Measurements from ENCODE around the gene EIF1AY. TPM values are rescaled to one million over a fixed set of nuclear protein-coding genes. Genes with fewer than 3 reads are reported as not detected.
"Not testable (repeated sequence)": the region's sequence is repeated elsewhere in the genome, so short reads cannot be mapped to it uniquely, and the experiment has no call there.

Gene EIF1AY
- total RNA-seq: 10 to 100 TPM in 1 of 2 donors, not detected in 1; 51.2 TPM

GRCh38 chrY:20575531-20576121 lies at the start of gene EIF1AY:
Gene EIF1AY, plus strand, starts transcription at chrY:20575776. Its CDS starts 96 bp downstream, at chrY:20575872.
- Mint-ChIP-seq H3K27ac (peak within 1 kb of the TSS; percentile 99), H3K4me3 (peak within 1 kb of the TSS in 1 of 2 donors; percentile 98), H3K9me3 (no peaks in the 10 kb centered on the region), H3K27me3 (ENCODE audit: low read depth) (no peaks in the 10 kb centered on the region), H3K36me3 (ENCODE audit: insufficient read depth in 2 of 2) (no peaks in the 10 kb centered on the region), H3K4me1 (ENCODE audit: low read depth) (no peaks in the 10 kb centered on the region)
- DNase-seq (peak in 1 of 2 donors; percentile 84), ATAC-seq (replicated peaks in 1 of 2) (peak in 1 of 2 donors; percentile 95)

- no peaks in the 10 kb centered on the region for H3K4me1 Mint-ChIP-seq (ENCODE audit: low read depth)
- H3K4me3 Mint-ChIP-seq: no peak overlapping the region
- H3K27ac Mint-ChIP-seq: no peak overlapping the region
- H3K27me3 Mint-ChIP-seq (ENCODE audit: low read depth): no peaks in the 10 kb centered on the region
- H3K36me3 Mint-ChIP-seq (ENCODE audit: insufficient read depth in 2 of 2): peaks cover 0 to 5% of the 10 kb centered on the region in 2 donors
- peaks cover 0 to 6% of the 10 kb centered on the region in 2 donors for H3K9me3 Mint-ChIP-seq
- DNase-seq (no peak), ATAC-seq (replicated peaks in 1 of 2) (no peak)
Observed at GRCh38 chrY:20528435-20528834, 47.1 kb upstream of the EIF1AY start.

GRCh38 chrY:20538186-20538585 lies 37.4 kb upstream of the EIF1AY start:
- DNase-seq: no peak
- H3K4me3 Mint-ChIP-seq: no peak overlapping the region
- H3K36me3 Mint-ChIP-seq (ENCODE audit: insufficient read depth in 2 of 2): no peaks in the 10 kb centered on the region
- H3K4me1 Mint-ChIP-seq (ENCODE audit: low read depth): no peaks in the 10 kb centered on the region
- H3K27me3 Mint-ChIP-seq (ENCODE audit: low read depth): no peaks in the 10 kb centered on the region
- H3K27ac Mint-ChIP-seq: no peak overlapping the region
- no peak for ATAC-seq (replicated peaks in 1 of 2)
- H3K9me3 Mint-ChIP-seq: no peaks in the 10 kb centered on the region

- Mint-ChIP-seq H3K4me3 (no peak overlapping the region), H3K27me3 (ENCODE audit: low read depth) (no peaks in the 10 kb centered on the region)
Observed at GRCh38 chrY:20538933-20539332, 36.6 kb upstream of the EIF1AY start.

GRCh38 chrY:20544451-20544960 lies 31.1 kb upstream of the EIF1AY start:
- no peak for DNase-seq
- Mint-ChIP-seq H3K4me3 (no peak overlapping the region), H3K36me3 (ENCODE audit: insufficient read depth in 2 of 2) (no peaks in the 10 kb centered on the region), H3K27ac (no peak overlapping the region), H3K27me3 (ENCODE audit: low read depth) (no peaks in the 10 kb centered on the region), H3K4me1 (ENCODE audit: low read depth) (no peaks in the 10 kb centered on the region), H3K9me3 (no peaks in the 10 kb centered on the region)
- no peak for ATAC-seq (replicated peaks in 1 of 2)

More at GRCh38 chrY:20538933-20539332, 36.6 kb upstream of the EIF1AY start:
- H3K4me1 Mint-ChIP-seq (ENCODE audit: low read depth): no peaks in the 10 kb centered on the region
- no peak overlapping the region for H3K27ac Mint-ChIP-seq
- no peaks in the 10 kb centered on the region for H3K36me3 Mint-ChIP-seq (ENCODE audit: insufficient read depth in 2 of 2)
- DNase-seq (no peak), ATAC-seq (replicated peaks in 1 of 2) (no peak)
- no peaks in the 10 kb centered on the region for H3K9me3 Mint-ChIP-seq

GRCh38 chrY:20546071-20546470 lies 29.5 kb upstream of the EIF1AY start:
- Mint-ChIP-seq H3K4me1 (ENCODE audit: low read depth) (no peaks in the 10 kb centered on the region), H3K9me3 (no peaks in the 10 kb centered on the region), H3K36me3 (ENCODE audit: insufficient read depth in 2 of 2) (no peaks in the 10 kb centered on the region), H3K4me3 (no peak overlapping the region), H3K27me3 (ENCODE audit: low read depth) (no peaks in the 10 kb centered on the region), H3K27ac (no peak overlapping the region)
- ATAC-seq (replicated peaks in 1 of 2) (no peak), DNase-seq (no peak)

- DNase-seq (no peak), ATAC-seq (replicated peaks in 1 of 2) (no peak)
- no peaks in the 10 kb centered on the region for H3K27me3 Mint-ChIP-seq (ENCODE audit: low read depth)
- H3K4me1 Mint-ChIP-seq (ENCODE audit: low read depth): no peaks in the 10 kb centered on the region
- no peak overlapping the region for H3K27ac Mint-ChIP-seq
- H3K9me3 Mint-ChIP-seq: no peaks in the 10 kb centered on the region
- no peak overlapping the region for H3K4me3 Mint-ChIP-seq
- no peaks in the 10 kb centered on the region for H3K36me3 Mint-ChIP-seq (ENCODE audit: insufficient read depth in 2 of 2)
Observed at GRCh38 chrY:20549289-20549688, 26.3 kb upstream of the EIF1AY start.

GRCh38 chrY:20551840-20552239 lies 23.7 kb upstream of the EIF1AY start:
- ATAC-seq (replicated peaks in 1 of 2) (no peak), DNase-seq (no peak)
- H3K27ac Mint-ChIP-seq: no peak overlapping the region
- no peaks in the 10 kb centered on the region for H3K4me1 Mint-ChIP-seq (ENCODE audit: low read depth)
- no peaks in the 10 kb centered on the region for H3K36me3 Mint-ChIP-seq (ENCODE audit: insufficient read depth in 2 of 2)
- no peaks in the 10 kb centered on the region for H3K27me3 Mint-ChIP-seq (ENCODE audit: low read depth)
- no peaks in the 10 kb centered on the region for H3K9me3 Mint-ChIP-seq
- no peak overlapping the region for H3K4me3 Mint-ChIP-seq

- not testable (repeated sequence) for H3K36me3 Mint-ChIP-seq (ENCODE audit: insufficient read depth in 2 of 2); DNase-seq; ATAC-seq (replicated peaks in 1 of 2); H3K27ac Mint-ChIP-seq; H3K4me1 Mint-ChIP-seq (ENCODE audit: low read depth); H3K27me3 Mint-ChIP-seq (ENCODE audit: low read depth); H3K4me3 Mint-ChIP-seq; H3K9me3 Mint-ChIP-seq
Observed at GRCh38 chrY:20552764-20553323, 22.7 kb upstream of the EIF1AY start.

GRCh38 chrY:20555820-20556219 lies 19.8 kb upstream of the EIF1AY start:
- Mint-ChIP-seq H3K27me3 (ENCODE audit: low read depth) (no peaks in the 10 kb centered on the region), H3K4me3 (no peak overlapping the region), H3K27ac (no peak overlapping the region), H3K9me3 (no peaks in the 10 kb centered on the region), H3K36me3 (ENCODE audit: insufficient read depth in 2 of 2) (no peaks in the 10 kb centered on the region), H3K4me1 (ENCODE audit: low read depth) (no peaks in the 10 kb centered on the region)
- no peak for ATAC-seq (replicated peaks in 1 of 2)
- DNase-seq: no peak

- Mint-ChIP-seq H3K27ac (no peak overlapping the region), H3K4me1 (ENCODE audit: low read depth) (no peaks in the 10 kb centered on the region), H3K27me3 (ENCODE audit: low read depth) (no peaks in the 10 kb centered on the region), H3K4me3 (no peak overlapping the region), H3K9me3 (no peaks in the 10 kb centered on the region), H3K36me3 (ENCODE audit: insufficient read depth in 2 of 2) (no peaks in the 10 kb centered on the region)
- DNase-seq: no peak
- no peak for ATAC-seq (replicated peaks in 1 of 2)
Observed at GRCh38 chrY:20558677-20559076, 16.9 kb upstream of the EIF1AY start.

GRCh38 chrY:20559873-20560512 lies 15.6 kb upstream of the EIF1AY start:
- ATAC-seq (replicated peaks in 1 of 2): no peak
- H3K9me3 Mint-ChIP-seq: no peaks in the 10 kb centered on the region
- no peak for DNase-seq
- H3K36me3 Mint-ChIP-seq (ENCODE audit: insufficient read depth in 2 of 2): no peaks in the 10 kb centered on the region
- no peak overlapping the region for H3K4me3 Mint-ChIP-seq
- no peak overlapping the region for H3K27ac Mint-ChIP-seq
- H3K27me3 Mint-ChIP-seq (ENCODE audit: low read depth): no peaks in the 10 kb centered on the region
- no peaks in the 10 kb centered on the region for H3K4me1 Mint-ChIP-seq (ENCODE audit: low read depth)

- Mint-ChIP-seq H3K4me1 (ENCODE audit: low read depth) (no peaks in the 10 kb centered on the region), H3K36me3 (ENCODE audit: insufficient read depth in 2 of 2) (no peaks in the 10 kb centered on the region), H3K4me3 (no peak overlapping the region), H3K27me3 (ENCODE audit: low read depth) (no peaks in the 10 kb centered on the region), H3K27ac (no peak overlapping the region), H3K9me3 (no peaks in the 10 kb centered on the region)
- no peak for ATAC-seq (replicated peaks in 1 of 2)
- DNase-seq: no peak
Observed at GRCh38 chrY:20571306-20571705, 4.3 kb upstream of the EIF1AY start.
